Epithelial cell of proximal tubule (primary cell): ENCODE data around the gene DGCR2. TPM values are rescaled to one million over a fixed set of nuclear protein-coding genes. Genes with fewer than 3 reads are reported as not detected.

ENCODE experiments used
- DNase-seq: peaks from one replicate; pipeline ENCODE4 v3.0.0-alpha.2; 2011; ENCODE audit warnings: low read depth
- H3K4me3 ChIP-seq: 2 replicates; pipeline ENCODE4 v1.5.1; 2011; ENCODE audit warnings: low read depth, mild to moderate bottlenecking, low read length
- total RNA-seq: library from RNA; depleted of rRNA; stranded (reverse); fragments of >200 nt; gene quantifications from 2 replicates; pipeline ENCODE4 v1.2.3, GENCODE V29; 2015
- TF ChIP-seq, protein P1 (sequence below): conservative IDR thresholded peaks from 2 replicates; pipeline ENCODE4 v1.5.1; 2012; ENCODE audit warnings: low read depth, mild to moderate bottlenecking, low read length

DGCR2 gene
- total RNA-seq, 1 donor from 2014 or later = 51.7 TPM

DNA sequence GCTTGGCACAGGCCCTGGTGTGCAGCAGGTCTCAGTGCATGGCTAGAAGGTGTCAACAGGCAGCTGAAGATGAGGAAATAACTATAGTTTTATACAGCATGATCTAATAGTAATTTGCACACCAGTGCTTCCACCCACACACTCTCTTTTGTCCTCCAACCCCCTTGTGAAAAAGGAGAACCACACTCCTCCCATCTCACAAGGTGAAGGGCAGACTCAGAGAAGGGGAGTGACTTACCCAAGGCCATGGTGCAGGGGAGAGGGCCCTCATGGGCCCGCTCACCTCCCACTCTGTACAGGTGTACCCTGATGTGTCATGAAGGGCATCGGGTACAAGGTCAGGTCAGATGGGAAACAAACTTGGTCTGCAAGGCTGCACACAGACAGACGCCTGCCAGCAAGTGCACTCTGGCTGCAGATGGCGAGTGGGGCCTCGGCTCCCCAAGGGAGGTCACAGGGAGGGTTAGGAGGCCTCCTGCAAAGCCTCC is 53.4 kb downstream of the DGCR2 start:
- no peak for DNase-seq
- TF ChIP-seq, protein P1, sequence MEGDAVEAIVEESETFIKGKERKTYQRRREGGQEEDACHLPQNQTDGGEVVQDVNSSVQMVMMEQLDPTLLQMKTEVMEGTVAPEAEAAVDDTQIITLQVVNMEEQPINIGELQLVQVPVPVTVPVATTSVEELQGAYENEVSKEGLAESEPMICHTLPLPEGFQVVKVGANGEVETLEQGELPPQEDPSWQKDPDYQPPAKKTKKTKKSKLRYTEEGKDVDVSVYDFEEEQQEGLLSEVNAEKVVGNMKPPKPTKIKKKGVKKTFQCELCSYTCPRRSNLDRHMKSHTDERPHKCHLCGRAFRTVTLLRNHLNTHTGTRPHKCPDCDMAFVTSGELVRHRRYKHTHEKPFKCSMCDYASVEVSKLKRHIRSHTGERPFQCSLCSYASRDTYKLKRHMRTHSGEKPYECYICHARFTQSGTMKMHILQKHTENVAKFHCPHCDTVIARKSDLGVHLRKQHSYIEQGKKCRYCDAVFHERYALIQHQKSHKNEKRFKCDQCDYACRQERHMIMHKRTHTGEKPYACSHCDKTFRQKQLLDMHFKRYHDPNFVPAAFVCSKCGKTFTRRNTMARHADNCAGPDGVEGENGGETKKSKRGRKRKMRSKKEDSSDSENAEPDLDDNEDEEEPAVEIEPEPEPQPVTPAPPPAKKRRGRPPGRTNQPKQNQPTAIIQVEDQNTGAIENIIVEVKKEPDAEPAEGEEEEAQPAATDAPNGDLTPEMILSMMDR = no peak
- no peak overlapping the region for H3K4me3 ChIP-seq

DNA sequence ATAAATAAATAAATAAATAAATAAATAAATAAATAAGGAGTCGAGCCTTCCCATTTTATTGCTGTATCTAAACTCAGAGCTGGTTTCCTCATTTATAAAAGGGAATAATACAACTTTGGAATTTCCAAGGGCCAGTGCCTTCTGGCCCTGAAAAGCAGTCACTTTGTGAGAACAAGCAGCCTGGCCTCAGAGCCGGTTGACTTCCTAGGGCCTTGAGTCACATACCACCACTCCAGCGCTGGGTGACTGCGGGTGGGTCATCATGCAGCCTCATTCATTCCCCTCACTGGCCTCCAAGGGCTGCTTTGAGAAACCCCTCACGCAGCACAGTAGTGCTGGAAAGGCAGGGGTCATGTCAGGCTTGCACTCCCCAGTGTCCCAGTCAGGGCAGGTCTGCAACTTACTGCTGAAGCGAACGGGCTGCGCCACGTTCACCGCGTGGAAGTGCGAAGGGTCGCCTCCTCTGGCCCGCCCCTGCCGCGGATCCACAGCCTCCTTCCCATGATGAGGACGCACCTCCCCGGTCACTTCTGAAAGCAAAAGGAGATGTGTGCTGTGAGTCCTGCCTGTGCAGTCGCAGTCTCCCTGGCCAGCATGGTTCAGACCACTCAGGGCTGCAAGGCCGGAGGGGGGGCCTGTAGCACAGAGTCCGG is 54.4 kb downstream of the DGCR2 start:
- TF ChIP-seq, protein P1 = no peak
- H3K4me3 ChIP-seq = no peak overlapping the region
- DNase-seq = no peak

DNA sequence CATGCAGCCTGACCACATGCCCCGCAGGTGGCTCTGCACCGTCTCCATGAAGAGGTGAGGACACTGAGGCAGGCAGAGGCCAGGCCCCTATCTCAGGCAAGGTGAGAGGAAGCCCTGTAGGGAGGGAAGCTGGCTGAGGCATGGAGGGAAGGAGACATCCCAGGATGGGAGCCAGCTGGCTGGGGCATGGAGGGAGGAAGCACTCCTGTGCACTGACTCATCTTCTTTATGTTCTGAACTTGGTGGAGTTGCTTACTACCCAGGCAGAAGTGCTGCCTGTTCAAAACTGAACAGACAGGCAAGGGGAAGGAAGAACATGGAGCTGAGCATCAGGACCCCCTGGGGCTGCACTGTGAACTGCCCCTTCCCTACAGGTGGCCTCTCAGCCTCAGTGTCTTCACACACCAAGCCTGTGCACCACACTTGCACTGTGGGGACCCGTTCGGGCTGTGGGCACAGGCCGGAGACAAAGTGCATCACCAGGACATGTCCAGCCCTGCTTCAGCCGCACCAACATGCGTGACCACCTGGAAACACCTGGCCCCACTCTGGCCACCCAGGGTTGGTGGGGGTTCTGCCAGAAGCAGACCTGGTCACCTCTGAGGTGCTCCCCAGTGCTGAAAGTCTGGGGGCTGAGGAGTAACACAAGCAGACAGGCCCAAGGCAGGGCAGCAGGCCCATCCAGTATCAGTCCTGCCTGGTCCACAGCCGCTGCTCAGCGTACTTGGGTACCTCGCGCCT is 55.5 kb downstream of the DGCR2 start:
- TF ChIP-seq, protein P1 = no peak
- no peak for DNase-seq

DNA sequence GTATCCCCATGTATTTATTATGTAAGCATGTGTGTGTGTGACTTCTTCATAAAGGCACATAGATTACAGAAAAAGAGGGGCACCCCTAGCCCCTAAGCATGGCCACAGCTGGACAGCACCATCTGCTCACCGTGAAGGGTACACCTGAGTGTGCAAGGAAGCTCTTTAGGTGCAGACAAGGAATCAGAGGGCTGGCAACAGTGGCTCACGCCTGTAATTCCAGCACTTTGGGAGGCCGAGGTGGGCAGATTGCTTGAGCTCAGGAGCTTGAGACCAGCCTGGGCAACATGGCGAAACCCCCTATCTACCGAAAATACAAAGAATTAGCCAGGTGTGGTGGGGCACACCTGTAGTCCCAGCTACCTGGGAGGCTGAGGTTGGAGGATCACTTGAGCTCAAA is 56.3 kb downstream of the DGCR2 start:
- H3K4me3 ChIP-seq = no peak overlapping the region
- DNase-seq = no peak
- TF ChIP-seq, protein P1 = no peak

More for the DNA sequence above, 55.5 kb downstream of the DGCR2 start:
- no peak overlapping the region for H3K4me3 ChIP-seq

DNA sequence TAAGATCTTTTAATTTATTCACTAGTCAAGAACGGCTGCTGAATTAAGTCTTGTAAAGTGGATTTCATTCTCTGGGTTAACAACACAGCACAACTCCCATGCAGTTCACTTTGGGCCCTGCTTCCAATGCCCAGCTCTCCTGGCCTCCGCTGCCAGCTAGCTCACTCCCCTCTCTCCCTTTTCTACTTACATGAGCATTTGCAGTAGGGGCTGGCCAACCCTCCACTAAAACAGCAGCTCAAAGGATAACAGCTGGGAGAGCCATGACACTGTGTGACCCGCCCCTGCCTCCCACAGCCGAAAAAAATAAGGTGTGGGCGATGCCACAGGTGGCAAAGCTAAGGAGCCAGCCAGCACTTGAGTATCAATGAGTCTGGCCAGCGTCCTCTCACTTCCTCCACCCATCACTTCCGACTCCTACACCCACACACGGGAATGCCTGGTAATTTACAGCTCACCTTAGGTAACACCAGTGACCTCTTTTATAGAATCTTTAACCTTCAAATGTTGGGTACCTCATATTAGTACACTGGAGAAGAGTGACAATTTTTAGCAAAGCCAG is 56.8 kb downstream of the DGCR2 start:
- no peak for DNase-seq
- no peak overlapping the region for H3K4me3 ChIP-seq
- TF ChIP-seq, protein P1 = no peak

DNA sequence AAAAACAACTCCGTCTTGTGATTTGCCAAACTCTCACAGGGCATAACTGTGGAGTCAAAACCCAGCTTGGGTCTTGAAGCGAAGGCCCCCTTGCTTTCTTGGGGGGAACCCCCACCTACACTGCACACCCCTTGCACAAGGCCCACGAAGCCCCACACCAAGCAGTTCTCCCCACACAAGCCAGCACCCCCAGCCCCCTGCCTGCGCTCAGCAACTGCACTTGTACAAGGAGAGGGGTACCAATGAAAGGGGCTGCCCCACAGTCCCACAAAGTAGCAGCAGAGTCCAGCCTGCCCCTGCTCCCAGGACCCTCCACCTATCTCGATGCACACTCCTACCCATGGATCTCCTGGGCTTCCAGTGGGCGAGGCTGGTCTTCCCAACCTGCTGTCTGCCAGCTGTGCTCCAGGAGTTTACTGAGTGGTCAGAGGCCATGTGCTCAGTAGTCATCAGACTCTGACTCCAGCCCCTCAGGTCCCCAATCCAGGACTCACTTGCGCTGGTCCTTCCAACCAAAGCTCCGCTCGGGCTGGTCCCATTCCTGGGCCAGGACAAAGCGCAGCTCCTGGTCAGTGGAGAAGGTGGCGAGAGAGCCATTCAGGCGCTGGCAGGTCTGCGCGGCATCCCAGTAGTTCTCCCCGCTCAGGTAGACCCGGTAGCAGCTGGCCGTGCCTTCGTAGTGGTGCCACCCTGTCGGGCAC is 57.7 kb downstream of the DGCR2 start:
- TF ChIP-seq, protein P1 = no peak
- no peak for DNase-seq

More for the DNA sequence above, 57.7 kb downstream of the DGCR2 start:
- no peak overlapping the region for H3K4me3 ChIP-seq
